Fibroblast of skin of abdomen (primary cell): ENCODE data around the gene ADARB2.

Experiments used
- DNase-seq: peaks from one replicate; pipeline ENCODE4 v3.0.0-alpha.2; 2013

ADARB2 gene

GRCh38 chr10:1196656-1197055, 540.7 kb downstream of the ADARB2 start:
- DNase-seq: no peak

- no peak for DNase-seq
Measured at GRCh38 chr10:1195828-1196227, 541.5 kb downstream of the ADARB2 start.

- DNase-seq: no peak
Measured at GRCh38 chr10:1194161-1194560, 543.2 kb downstream of the ADARB2 start.

- no peak for DNase-seq
Measured at GRCh38 chr10:1193561-1193960, 543.8 kb downstream of the ADARB2 start.

GRCh38 chr10:1191752-1192151, 545.6 kb downstream of the ADARB2 start:
- no peak for DNase-seq

- no peak for DNase-seq
Measured at GRCh38 chr10:1190791-1191490, 546.4 kb downstream of the ADARB2 start.

- DNase-seq: no peak
Measured at GRCh38 chr10:1190052-1190395, 547.3 kb downstream of the ADARB2 start.

- DNase-seq: no peak
Measured at GRCh38 chr10:1189166-1190051, 547.9 kb downstream of the ADARB2 start.

- no peak for DNase-seq
Measured at GRCh38 chr10:1188558-1189135, 548.7 kb downstream of the ADARB2 start.

GRCh38 chr10:1187855-1188557, 549.3 kb downstream of the ADARB2 start:
- no peak for DNase-seq

GRCh38 chr10:1187151-1187854, 550.0 kb downstream of the ADARB2 start:
- DNase-seq: no peak

- DNase-seq: no peak
Measured at GRCh38 chr10:1186683-1186990, 550.7 kb downstream of the ADARB2 start.

- DNase-seq: no peak
Measured at GRCh38 chr10:1185911-1186682, 551.2 kb downstream of the ADARB2 start.

GRCh38 chr10:1184541-1185430, 552.5 kb downstream of the ADARB2 start:
- DNase-seq: no peak

GRCh38 chr10:1183701-1184100, 553.6 kb downstream of the ADARB2 start:
- DNase-seq: no peak

GRCh38 chr10:1183033-1183396, 554.3 kb downstream of the ADARB2 start:
- DNase-seq: no peak

GRCh38 chr10:1182280-1183032, 554.9 kb downstream of the ADARB2 start:
- no peak for DNase-seq

- DNase-seq: no peak
Measured at GRCh38 chr10:1180836-1181235, 556.5 kb downstream of the ADARB2 start.

- no peak for DNase-seq
Measured at GRCh38 chr10:1180071-1180730, 557.1 kb downstream of the ADARB2 start.
